RWPE1 (cell line): ENCODE data around the gene GATB.

Experiments
- CTCF ChIA-PET: fragments of 350-600 bp; sonication (Branson Sonifier 250); formaldehyde crosslinking; extraction: SDS; loops from one replicate; lab custom pipeline; 2021; lab: Yijun Ruan, JAX
- POLR2A ChIA-PET: fragments of 400-600 bp; formaldehyde crosslinking; extraction: SDS; loops from one replicate; lab custom pipeline; 2020; ENCODE audit warnings: antibody characterized with exemption; ENCODE audit not compliant: low non-redundant PET; lab: Yijun Ruan, JAX
- DNase-seq: peaks from one replicate; pipeline ENCODE4 v3.0.0; 2012; ENCODE audit warnings: low spot score
- H3K27ac ChIP-seq: fragments of 450-650 bp; 2 replicates; pipeline ENCODE4 v1.5.1; 2017
- CTCF ChIP-seq: fragments of 450-650 bp; conservative IDR thresholded peaks from 2 replicates; pipeline ENCODE4 v1.5.1; 2017; ENCODE audit warnings: low read depth, mild to moderate bottlenecking

GATB gene

GRCh38 chr4:151703401-151703800 lies 57.4 kb downstream of the GATB start:
- POLR2A ChIA-PET: no interaction called here
- TF ChIP-seq CTCF: no peak
- no peak for DNase-seq
- CTCF ChIA-PET: interaction anchor here (0.6 kb wide), 1 partner anchor 211 kb away, joined by 3 read pairs; no protein-coding TSS in a partner anchor
- no peak overlapping the region for H3K27ac ChIP-seq

- CTCF ChIA-PET: interaction anchor here (0.5 kb wide), 1 partner anchor 421 kb away, joined by 4 read pairs; no protein-coding TSS in a partner anchor
- TF ChIP-seq CTCF: no peak
- H3K27ac ChIP-seq: no peak overlapping the region
- POLR2A ChIA-PET: no interaction called here
- no peak for DNase-seq
Observed at GRCh38 chr4:151702256-151702655, 58.6 kb downstream of the GATB start.

GRCh38 chr4:151700566-151701316 lies 60.1 kb downstream of the GATB start:
- DNase-seq: no peak
- POLR2A ChIA-PET: no interaction called here
- CTCF ChIA-PET: no interaction called here
- no peak overlapping the region for H3K27ac ChIP-seq
- no peak for TF ChIP-seq CTCF

- ChIA-PET POLR2A (no interaction called here), CTCF (no interaction called here)
- DNase-seq: no peak
- H3K27ac ChIP-seq: no peak overlapping the region
- TF ChIP-seq CTCF: no peak
Observed at GRCh38 chr4:151698213-151698612, 62.6 kb downstream of the GATB start.

- TF ChIP-seq CTCF: no peak
- H3K27ac ChIP-seq: no peak overlapping the region
- no peak for DNase-seq
- ChIA-PET POLR2A (interaction anchor here (0.8 kb wide), 1 partner anchor 48 kb away, joined by 3 read pairs; no protein-coding TSS in a partner anchor), CTCF (interaction anchor here (0.5 kb wide), 1 partner anchor 524 kb away, joined by 3 read pairs; no protein-coding TSS in a partner anchor)
Observed at GRCh38 chr4:151694961-151695720, 65.7 kb downstream of the GATB start.

- ChIA-PET POLR2A (no interaction called here), CTCF (no interaction called here)
- H3K27ac ChIP-seq: no peak overlapping the region
- TF ChIP-seq CTCF: no peak
- DNase-seq: no peak
Observed at GRCh38 chr4:151692821-151693673, 67.8 kb downstream of the GATB start.
